IPS-20b (cell line): ENCODE results near the gene DOLK.
A peak's percentile ranks its signal among the peaks of the same experiment; 100 is the strongest.

Source experiments
- H3K27ac ChIP-seq: one replicate; pipeline ENCODE4 v1.5.1; 2013; ENCODE audit warnings: low read length
- H3K27me3 ChIP-seq: 2 replicates; pipeline ENCODE4 v1.6.1; 2013; ENCODE audit warnings: mild to moderate bottlenecking, low read length, inconsistent platforms; ENCODE audit not compliant: insufficient read depth
- H3K36me3 ChIP-seq: 2 replicates; pipeline ENCODE4 v1.6.1; 2013; ENCODE audit warnings: low read depth, mild to moderate bottlenecking, inconsistent platforms, low read length, moderate library complexity; ENCODE audit not compliant: insufficient read depth
- H3K4me1 ChIP-seq: 2 replicates; pipeline ENCODE4 v1.6.1; 2013; ENCODE audit warnings: mild to moderate bottlenecking, control low read depth, inconsistent platforms, low read length, moderate library complexity; ENCODE audit not compliant: insufficient read depth
- H3K4me3 ChIP-seq: 2 replicates; pipeline ENCODE4 v1.5.1; 2013; ENCODE audit warnings: mild to moderate bottlenecking, low read length, inconsistent platforms
- H3K9ac ChIP-seq: 2 replicates; pipeline ENCODE4 v1.6.1; 2013; ENCODE audit warnings: low read depth, mild to moderate bottlenecking, inconsistent platforms, low read length, moderate library complexity
- H3K9me3 ChIP-seq: 2 replicates; pipeline ENCODE4 v1.6.1; 2013; ENCODE audit warnings: mild to moderate bottlenecking, low read depth, low read length, inconsistent platforms; ENCODE audit not compliant: insufficient read depth

Gene DOLK

GRCh38 chr9:128913048-128913900 lies 34.1 kb downstream of the DOLK start:
- Histone ChIP-seq H3K36me3 (peaks cover 86% of the 10 kb centered on the region), H3K4me1 (peaks cover 15% of the 10 kb centered on the region), H3K9me3 (no peaks in the 10 kb centered on the region), H3K4me3 (no peak overlapping the region), H3K9ac (peak overlapping the region; percentile 18; the same call in 1 of the 2 replicates), H3K27ac (no peak overlapping the region), H3K27me3 (no peaks in the 10 kb centered on the region)

GRCh38 chr9:128912270-128912853 lies 35.0 kb downstream of the DOLK start:
- H3K9me3 ChIP-seq: no peaks in the 10 kb centered on the region
- no peaks in the 10 kb centered on the region for H3K27me3 ChIP-seq
- no peak overlapping the region for H3K27ac ChIP-seq
- H3K4me3 ChIP-seq: no peak overlapping the region
- H3K36me3 ChIP-seq: peaks cover 86% of the 10 kb centered on the region
- H3K9ac ChIP-seq: peak overlapping the region; percentile 43; the same call in 1 of the 2 replicates
- H3K4me1 ChIP-seq: peaks cover 15% of the 10 kb centered on the region

DNA sequence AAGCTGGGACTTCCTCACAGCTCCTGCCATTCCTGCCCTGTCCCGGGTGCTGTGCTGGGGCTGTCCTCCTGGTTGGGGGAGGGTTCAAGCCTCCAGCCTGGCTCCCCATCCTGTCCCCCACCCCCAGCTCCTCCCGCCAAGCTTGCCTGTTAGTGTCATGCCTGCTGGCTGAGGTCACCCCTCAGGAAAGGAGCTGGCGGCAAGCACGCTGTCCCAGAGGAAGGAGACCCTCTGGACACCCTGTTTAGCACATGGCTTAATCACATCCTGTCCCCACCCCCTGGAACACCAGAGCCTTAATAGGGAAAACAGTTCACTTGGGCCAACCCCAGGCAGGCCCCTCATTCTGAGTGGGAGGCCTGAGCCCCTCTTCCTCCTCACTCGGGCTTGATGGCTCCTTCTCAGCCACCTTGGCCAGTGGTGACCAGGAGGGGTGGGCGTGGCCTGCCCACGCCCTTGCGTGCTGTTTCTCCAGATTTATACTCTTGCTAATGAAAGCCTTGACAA lies 35.8 kb downstream of the DOLK start:
- Histone ChIP-seq H3K27me3 (no peaks in the 10 kb centered on the region), H3K4me3 (no peak overlapping the region), H3K36me3 (peaks cover 85% of the 10 kb centered on the region), H3K9me3 (no peaks in the 10 kb centered on the region), H3K4me1 (peaks cover 15% of the 10 kb centered on the region), H3K27ac (no peak overlapping the region), H3K9ac (peak overlapping the region; percentile 43; the same call in 1 of the 2 replicates)

DNA sequence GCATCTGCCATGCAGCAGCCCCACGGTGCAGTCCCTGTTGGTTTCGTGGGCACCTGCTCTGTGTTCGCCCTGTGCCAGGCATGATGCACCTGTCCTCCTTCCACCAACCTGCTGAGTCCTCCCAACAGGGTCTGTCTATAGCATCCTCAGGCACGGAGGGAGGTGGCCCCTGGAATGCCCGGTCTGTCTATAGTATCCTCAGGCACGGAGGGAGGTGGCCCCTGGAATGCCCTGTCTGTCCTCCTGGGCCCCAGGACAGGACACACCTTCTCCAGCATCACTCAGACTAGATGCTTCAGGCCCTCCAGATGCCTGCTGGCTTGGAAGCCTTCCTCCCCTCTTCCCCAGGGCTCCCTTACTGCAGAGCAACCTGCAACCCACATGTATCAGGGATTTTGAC lies 36.5 kb downstream of the DOLK start:
- Histone ChIP-seq H3K4me1 (peaks cover 15% of the 10 kb centered on the region), H3K9ac (0 out of 2 replicates have a peak overlapping the region, but pooled peaks have one; percentile 27), H3K9me3 (no peaks in the 10 kb centered on the region), H3K27ac (no peak overlapping the region), H3K4me3 (no peak overlapping the region), H3K36me3 (peaks cover 78% of the 10 kb centered on the region), H3K27me3 (no peaks in the 10 kb centered on the region)

DNA sequence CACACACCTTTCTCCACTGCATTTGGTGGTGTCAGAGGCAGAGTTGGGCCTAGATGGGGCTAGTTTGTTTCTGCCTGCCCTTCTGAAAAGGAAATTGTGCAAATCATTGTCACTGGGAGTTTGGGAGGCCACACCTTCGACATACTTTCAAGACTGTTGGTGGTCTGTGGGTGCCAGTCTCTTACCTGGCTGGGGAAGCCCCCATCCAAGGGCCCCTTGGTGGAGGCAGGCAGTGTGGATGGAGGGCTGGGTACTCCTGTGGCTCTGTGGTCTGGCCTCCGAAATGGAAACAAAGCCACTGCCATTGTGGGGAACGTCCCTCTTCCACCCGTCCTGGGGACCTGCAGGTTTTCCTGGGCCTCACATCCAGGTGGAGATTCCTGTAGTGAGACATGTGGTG lies 37.5 kb downstream of the DOLK start:
- H3K9me3 ChIP-seq: no peaks in the 10 kb centered on the region
- peaks cover 70% of the 10 kb centered on the region for H3K36me3 ChIP-seq
- H3K27me3 ChIP-seq: no peaks in the 10 kb centered on the region
- peaks cover 15% of the 10 kb centered on the region for H3K4me1 ChIP-seq
- no peak overlapping the region for H3K27ac ChIP-seq
- no peak overlapping the region for H3K9ac ChIP-seq
- no peak overlapping the region for H3K4me3 ChIP-seq

- Histone ChIP-seq H3K9me3 (no peaks in the 10 kb centered on the region), H3K27me3 (no peaks in the 10 kb centered on the region), H3K27ac (no peak overlapping the region), H3K4me3 (no peak overlapping the region), H3K36me3 (peaks cover 60% of the 10 kb centered on the region), H3K9ac (no peak overlapping the region), H3K4me1 (peaks cover 15% of the 10 kb centered on the region)
Observed at GRCh38 chr9:128908372-128908771, 39.0 kb downstream of the DOLK start.

- H3K27ac ChIP-seq: no peak overlapping the region
- no peak overlapping the region for H3K4me3 ChIP-seq
- H3K9me3 ChIP-seq: no peaks in the 10 kb centered on the region
- peaks cover 50% of the 10 kb centered on the region for H3K36me3 ChIP-seq
- peaks cover 6% of the 10 kb centered on the region for H3K4me1 ChIP-seq
- H3K9ac ChIP-seq: no peak overlapping the region
- no peaks in the 10 kb centered on the region for H3K27me3 ChIP-seq
Observed at GRCh38 chr9:128906741-128907140, 40.7 kb downstream of the DOLK start.

DNA sequence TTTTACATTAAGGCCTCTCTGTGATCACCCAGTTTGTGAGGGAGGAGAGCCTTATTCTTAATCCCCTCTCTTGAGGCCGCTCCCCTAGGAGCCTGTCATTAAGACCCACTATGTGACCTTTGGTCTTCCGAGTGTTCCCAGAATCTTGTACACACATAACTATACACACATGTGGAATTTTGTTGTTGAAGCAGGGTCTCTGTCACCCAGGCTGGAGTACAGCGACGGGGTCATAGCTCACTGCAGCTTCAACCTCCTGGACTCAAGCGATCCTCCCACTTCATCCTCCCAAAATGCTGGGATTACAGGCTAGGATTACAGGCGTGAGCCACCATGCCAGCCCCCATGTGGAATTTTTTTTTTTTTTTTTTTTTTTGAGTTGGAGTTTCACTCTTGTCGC lies 41.4 kb downstream of the DOLK start:
- Histone ChIP-seq H3K9me3 (no peaks in the 10 kb centered on the region), H3K27me3 (no peaks in the 10 kb centered on the region), H3K36me3 (peaks cover 43% of the 10 kb centered on the region), H3K4me1 (no peaks in the 10 kb centered on the region), H3K4me3 (no peak overlapping the region), H3K27ac (no peak overlapping the region), H3K9ac (no peak overlapping the region)

GRCh38 chr9:128903871-128904620 lies 43.4 kb downstream of the DOLK start:
- H3K9ac ChIP-seq: no peak overlapping the region
- H3K4me3 ChIP-seq: no peak overlapping the region
- no peaks in the 10 kb centered on the region for H3K27me3 ChIP-seq
- H3K36me3 ChIP-seq: peaks cover 37% of the 10 kb centered on the region
- H3K4me1 ChIP-seq: no peaks in the 10 kb centered on the region
- no peak overlapping the region for H3K27ac ChIP-seq
- no peaks in the 10 kb centered on the region for H3K9me3 ChIP-seq

- Histone ChIP-seq H3K4me1 (no peaks in the 10 kb centered on the region), H3K9me3 (no peaks in the 10 kb centered on the region), H3K36me3 (peaks cover 37% of the 10 kb centered on the region), H3K9ac (no peak overlapping the region), H3K27ac (no peak overlapping the region), H3K27me3 (no peaks in the 10 kb centered on the region), H3K4me3 (no peak overlapping the region)
Observed at GRCh38 chr9:128903079-128903461, 44.3 kb downstream of the DOLK start.

DNA sequence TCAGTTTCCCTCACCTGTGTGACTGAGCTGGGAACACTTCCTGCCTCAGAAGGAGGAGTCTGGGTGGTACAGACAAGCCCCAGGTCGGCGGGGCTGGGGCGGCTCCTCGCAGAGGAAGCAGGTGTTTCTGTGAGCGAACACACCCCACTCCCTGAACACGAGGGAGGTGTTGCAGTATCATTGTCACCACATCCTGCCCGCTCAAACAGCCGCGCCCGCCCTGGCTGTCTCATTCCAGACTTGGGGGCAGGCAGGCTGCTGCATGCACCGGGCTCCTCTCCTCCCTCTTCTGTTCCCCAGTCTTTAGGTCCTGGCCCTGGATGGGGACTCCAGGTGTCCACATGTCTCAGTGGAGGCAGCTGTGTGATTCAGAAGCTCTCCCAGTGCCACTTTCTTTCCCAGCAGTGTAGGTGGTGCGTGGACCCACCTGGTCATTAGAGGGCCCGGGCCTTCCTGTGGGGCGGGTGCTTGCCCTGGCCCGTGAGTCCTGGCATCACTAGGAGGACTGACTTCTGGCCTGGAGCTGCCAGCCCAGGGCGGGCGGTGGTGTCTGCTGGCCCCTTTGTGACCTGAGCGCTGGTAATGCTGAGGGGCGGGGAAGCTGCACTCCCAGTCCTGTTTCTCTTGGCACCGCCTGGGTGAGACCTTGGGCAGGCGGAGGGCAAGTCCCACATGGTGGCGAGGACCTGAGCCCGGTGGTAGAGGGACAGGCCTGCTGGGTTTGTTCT lies 44.9 kb downstream of the DOLK start:
- H3K9me3 ChIP-seq: no peaks in the 10 kb centered on the region
- H3K27ac ChIP-seq: no peak overlapping the region
- no peak overlapping the region for H3K4me3 ChIP-seq
- H3K4me1 ChIP-seq: no peaks in the 10 kb centered on the region
- H3K9ac ChIP-seq: no peak overlapping the region
- peaks cover 36% of the 10 kb centered on the region for H3K36me3 ChIP-seq
- no peaks in the 10 kb centered on the region for H3K27me3 ChIP-seq
